Prostate gland (tissue), 2 donors: Measurements from ENCODE around the gene STARD10.

ENCODE experiments used
- CTCF ChIP-seq, 4 experiments: fragments of 200-600 bp in 2 of 4; fragments of 450-650 bp in 2 of 4; sonication (generic) in 2 of 4; IDR thresholded peaks; 1 replicate in 3 of 4; 2 replicates in 1 of 4; pipeline ENCODE4 v1.5.1; 2016 to 2019; ENCODE audit warnings: antibody characterized with exemption in 4 of 4, mild to moderate bottlenecking in 2 of 4, moderate library complexity in 2 of 4
- POLR2A ChIP-seq: fragments of 450-650 bp; IDR thresholded peaks from one replicate; pipeline ENCODE4 v1.6.1; 2016; ENCODE audit warnings: antibody characterized with exemption, mild to moderate bottlenecking
- POLR2AphosphoS5 ChIP-seq: sonication (generic); formaldehyde crosslinking; IDR thresholded peaks from one replicate; pipeline ENCODE4 v1.6.1; 2017; ENCODE audit warnings: antibody characterized with exemption

- TF ChIP-seq CTCF (IDR thresholded peaks at IDR 0.05) = no peak
- TF ChIP-seq POLR2A = no peak
- no peak for TF ChIP-seq POLR2AphosphoS5
These were observed 20.2 kb downstream of the STARD10 start for GRCh38 chr11:72773696-72774095.
